GM19324 (cell line): ENCODE measurements around the gene BAZ2A.
"Not testable (repeated sequence)": the region's sequence is repeated elsewhere in the genome, so short reads cannot be mapped to it uniquely, and the experiment has no call there.

Experiments
- ATAC-seq: cut with Tn5 transposase; IDR thresholded peaks from one replicate; pipeline ENCODE4 v1.9.1; 2021; ENCODE audit warnings: mild to moderate bottlenecking, moderate library complexity; ENCODE audit not compliant: unreplicated experiment, low FRiP score

The BAZ2A gene

DNA sequence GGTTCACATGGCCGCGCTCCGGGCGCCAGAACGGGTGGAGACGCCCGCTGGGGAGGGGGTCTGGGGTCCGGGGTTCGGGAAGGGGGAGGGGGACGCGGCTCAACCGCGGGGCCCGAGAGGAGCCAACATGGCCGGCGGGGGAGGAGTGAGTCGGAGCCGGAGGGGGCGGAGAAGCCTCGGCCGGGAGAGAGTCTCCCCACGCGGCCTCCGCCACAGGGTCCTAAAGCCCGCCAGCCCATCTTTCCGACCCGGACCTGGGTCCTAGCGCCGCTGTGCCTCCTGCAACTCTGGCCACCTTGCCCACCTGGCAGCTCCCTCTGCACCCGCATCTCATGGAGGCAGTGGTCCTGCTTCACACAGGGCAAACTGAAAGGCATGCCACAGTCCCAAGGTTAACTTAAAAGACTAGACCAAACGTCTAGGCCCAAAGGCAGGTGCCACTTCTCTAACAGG lies at the start of gene BAZ2A:
BAZ2A (minus strand) TSS at position 147 of the 453 bp plus-strand sequence. CDS start 12,796 bp downstream, outside the sequence.
- ATAC-seq: peak; percentile 63

DNA sequence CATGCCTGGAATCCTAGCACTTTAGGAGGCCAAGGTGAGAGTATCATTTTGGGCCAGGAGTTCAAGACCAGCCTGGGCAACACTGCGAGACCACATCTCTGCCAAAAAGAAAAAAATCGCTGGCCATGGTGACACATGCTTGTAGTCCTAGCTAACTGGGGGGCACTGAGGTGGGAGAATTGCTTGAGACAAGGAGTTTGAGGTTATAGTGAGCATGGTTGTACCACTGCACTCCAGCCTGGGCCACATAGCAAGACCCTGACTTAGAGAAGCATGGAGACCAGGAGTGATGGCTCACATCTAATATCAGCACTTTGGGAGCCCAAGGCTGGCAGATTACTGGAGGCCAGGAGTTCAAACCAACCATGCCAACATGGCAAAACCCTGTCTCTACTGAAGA lies 48.7 kb upstream of the BAZ2A start:
- ATAC-seq: no peak

DNA sequence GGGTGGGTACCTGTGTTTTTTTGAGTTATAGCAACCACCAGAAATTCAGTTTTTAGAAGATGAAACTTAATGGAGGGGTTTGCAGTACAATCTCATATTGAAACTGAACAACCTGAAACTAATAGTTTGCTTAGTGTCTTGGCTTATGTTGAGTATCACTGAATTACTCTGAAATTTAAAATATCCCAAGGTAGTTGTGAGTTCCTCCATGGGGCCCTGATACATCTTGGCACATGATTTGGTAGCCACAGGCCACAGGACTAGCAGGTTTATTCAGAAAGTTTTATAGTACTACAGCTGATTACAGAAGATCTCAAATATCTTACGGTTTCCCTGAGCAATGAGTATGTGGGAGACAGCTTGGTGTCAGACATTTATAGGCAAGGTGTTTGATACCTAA lies 47.6 kb upstream of the BAZ2A start:
- ATAC-seq: no peak

DNA sequence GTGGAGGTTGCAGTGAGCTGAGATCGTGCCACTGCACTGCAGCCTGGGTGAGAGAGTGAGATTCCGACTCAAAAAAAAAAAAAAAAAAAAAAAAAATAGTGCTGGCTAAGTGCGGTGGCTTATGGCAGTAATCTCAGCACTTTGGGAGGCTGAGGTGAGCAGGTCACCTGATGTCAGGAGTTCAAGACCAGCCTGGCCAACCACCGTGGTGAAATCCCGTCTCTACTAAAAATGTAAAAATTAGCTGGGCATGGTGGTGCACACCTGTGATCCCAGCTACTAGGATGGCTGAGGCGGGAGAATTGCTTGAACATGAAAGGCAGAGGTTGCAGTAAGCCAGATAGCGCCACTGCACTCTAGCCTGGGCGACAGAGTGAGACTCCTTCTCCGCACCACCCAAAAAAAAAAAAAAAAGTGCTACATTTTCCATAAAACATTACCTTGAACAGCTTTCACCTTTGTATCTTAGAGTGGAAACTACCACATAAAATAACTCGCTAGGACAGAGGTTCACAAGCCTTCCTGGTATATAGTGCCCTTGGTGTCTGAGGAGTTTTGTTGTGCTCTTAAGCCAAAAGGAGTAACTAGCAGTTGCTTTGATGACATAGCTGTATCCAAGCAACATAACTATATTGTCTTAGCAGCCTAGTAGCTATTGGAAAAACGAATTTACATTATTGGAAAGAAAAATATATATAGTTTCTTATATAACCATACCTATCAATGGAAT lies 46.9 kb upstream of the BAZ2A start:
- ATAC-seq: no peak

DNA sequence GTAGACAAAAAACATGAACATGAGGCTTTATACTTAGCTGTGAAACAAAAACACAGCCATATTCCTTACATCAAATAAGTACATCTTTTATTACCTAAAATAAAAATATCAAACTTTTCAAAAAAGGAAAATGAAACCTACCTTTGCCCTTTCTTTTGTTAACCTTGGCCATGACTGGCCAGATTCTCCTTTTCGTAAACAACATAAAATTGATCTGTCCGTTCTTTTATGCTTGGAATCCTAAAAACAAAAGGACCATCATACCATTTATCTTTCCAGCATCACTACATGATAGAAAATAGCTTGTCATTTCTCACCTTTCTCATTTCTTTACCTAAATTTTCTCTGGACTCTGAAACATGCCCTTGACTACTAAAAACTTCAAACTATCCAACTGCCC lies 41.5 kb upstream of the BAZ2A start:
- ATAC-seq: no peak

DNA sequence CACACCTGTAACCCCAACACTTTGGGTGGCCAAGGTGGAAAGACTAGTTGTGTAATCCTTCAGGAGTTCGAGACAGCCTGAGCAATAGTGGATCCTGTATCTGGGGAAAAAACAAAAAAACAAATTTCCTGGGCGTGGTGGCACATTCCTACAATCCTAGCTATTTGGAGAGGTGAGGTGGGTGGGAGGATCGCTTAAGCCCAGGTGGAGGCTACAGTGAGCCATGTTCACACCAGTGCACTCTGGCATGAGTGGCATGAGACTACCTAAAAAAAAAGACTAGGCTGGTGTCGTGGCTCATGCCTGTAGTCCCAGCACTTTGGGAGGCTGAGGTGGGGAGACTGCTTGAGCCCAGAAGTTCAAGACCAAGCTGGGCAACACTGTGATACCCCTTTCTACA lies 40.7 kb upstream of the BAZ2A start:
- no peak for ATAC-seq

DNA sequence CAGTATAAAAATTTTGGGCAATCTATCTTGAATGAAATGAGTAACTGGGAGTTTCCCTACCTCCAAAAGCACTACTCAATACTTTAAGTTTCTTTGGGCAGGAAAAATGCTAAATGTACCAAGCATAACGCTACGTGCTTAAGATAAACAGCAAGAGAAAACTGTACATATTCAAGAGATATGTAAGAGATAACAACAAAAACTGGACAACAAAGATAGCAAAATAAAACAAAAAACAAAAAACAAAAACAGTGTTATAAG lies 38.0 kb upstream of the BAZ2A start:
- ATAC-seq: no peak

DNA sequence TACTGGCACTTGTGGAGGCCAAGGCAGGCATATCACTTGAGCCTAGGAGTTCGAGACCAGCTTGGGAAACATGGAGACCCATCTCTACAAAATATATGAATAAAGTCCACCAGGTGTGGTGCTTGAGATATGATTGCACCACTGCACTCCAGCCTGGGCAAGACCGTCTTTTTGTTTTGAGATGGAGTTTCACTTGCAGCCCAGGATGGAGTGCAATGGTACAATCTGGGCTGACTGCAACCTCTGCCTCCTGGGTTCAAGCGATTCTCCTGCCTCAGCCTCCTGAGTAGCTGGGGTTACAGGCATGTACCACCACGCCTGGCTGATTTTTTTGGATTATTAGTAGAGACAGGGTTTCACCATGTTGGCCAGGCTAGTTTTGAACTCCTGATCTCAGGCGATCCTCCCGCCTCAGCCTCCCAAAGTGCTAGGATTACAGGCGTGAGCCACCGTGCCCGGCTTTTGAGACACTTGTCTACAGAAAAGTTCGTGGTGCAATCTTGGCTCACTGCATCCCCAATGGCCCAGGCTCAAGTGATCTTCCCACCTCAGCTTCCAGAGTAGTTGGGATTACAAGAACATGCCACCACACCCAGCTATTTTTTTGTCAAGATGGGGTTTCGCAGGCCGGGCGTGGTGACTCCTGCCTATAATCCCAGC lies 32.0 kb upstream of the BAZ2A start:
- no peak for ATAC-seq

DNA sequence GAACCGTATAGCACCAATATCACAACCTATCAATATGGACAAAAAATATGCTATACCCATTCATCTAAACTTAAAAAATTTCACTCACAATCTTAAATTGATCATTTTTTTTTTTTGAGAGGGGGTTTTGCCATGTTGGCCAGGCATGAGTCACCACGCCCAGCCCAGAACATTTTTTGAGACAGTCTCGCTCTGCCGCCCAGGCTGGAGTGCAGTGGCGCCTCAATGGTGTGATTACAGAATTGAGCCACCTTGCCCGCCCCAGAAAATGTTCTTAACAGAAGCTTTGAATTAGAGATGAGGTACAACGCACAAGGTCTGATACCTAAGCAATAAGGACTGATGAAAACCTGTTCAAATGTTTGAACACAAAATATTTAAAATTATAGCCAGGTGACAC lies 31.4 kb upstream of the BAZ2A start:
- no peak for ATAC-seq

DNA sequence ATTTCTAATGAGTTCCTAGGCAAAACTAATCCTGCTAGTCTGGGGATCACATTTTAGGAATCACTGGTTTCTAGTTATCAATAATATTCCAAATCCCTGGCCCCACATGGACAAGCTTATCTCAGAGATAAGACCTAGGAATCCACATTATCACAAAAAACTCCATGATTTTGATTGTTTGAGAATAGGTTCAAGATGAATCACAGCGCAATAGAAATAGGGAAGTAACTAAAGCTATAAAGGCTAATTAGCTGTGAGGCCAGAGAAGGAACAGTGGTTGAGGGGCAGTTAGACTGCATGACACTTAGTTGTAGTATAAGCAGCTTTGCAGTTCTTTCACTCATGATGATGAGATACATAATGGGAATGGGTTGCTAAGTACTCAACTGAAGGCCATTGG lies 28.8 kb upstream of the BAZ2A start:
- ATAC-seq: no peak

DNA sequence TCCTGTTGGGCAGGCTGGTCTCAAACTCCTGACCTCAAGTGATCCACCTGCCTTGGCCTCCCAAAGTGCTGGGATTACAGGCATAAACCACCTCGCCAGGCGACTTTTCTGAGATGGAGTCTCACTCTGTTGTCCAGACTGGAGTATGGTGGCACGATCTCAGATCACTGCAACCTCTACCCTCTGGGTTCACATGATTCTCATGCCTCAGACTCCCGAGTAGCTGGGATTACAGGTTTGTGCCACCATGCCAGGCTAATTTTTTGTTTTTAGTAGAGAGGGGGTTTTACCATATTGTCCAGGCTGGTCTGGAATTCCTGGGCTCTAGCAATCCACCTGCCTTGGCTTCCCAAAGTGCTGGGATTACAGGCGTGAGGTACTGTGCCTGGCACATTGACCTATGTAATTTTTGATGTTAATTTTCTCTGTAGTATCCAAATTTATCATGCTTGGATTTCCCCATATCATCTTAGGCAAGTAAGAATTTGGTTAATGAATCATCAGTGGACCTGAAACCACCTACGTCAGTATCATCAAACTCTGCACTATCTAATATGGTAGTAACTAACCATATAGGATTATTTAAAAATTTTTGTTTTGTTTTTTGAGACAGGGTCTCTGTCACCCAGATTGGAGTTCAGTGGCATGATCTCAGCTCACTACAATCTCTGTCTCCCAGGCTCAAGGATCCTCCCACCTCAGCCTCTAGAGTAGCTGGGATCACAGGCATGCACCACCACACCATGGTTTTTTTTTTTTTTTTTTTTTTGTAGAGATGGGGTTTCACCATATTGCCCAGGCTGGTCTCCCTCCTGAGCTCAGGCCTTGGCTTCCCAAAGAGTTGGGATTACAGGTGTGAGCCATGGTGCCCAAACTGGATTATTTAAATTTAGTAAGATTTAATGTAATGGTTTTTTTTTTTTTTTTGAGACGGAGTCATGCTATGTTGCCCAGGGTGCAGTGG lies 27.6 kb upstream of the BAZ2A start:
- no peak for ATAC-seq

DNA sequence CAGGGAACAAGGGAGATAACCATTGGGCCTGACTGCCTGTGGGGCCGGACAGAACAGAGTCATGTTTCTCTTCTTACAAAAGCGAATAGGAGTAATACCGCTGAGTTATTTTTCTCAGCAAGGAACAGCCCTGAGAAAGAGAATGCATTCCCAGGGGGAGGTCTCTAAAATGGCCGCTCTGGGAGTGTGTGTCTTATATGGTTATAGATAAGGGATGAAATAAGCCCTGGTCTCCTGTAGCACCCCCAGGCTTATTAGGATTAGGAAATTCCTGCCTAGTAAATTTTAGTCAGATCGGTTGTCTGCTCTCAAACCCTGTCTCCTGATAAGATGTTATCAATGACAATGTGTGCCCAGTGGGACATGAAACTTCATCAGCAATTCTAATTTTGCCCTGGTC lies 23.7 kb upstream of the BAZ2A start:
- ATAC-seq: not testable (repeated sequence)

DNA sequence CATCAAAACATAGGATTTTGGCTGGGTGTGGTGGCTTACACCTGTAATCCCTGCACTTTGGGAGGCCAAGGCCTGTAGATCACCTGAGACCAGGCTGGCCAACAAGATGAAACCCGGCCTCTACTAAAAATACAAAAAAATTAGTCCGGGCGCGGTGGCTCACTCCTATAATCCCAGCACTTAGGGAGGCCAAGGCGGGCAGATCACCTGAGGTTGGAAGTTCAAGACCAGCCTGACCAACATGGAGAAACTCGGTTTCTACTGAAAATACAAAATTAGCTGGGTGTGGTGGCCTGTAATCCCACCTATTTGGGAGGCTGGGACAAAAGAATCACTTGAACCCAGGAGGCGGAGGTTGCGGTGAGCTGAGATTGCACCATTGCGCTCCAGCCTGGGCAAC lies 17.9 kb upstream of the BAZ2A start:
- not testable (repeated sequence) for ATAC-seq

DNA sequence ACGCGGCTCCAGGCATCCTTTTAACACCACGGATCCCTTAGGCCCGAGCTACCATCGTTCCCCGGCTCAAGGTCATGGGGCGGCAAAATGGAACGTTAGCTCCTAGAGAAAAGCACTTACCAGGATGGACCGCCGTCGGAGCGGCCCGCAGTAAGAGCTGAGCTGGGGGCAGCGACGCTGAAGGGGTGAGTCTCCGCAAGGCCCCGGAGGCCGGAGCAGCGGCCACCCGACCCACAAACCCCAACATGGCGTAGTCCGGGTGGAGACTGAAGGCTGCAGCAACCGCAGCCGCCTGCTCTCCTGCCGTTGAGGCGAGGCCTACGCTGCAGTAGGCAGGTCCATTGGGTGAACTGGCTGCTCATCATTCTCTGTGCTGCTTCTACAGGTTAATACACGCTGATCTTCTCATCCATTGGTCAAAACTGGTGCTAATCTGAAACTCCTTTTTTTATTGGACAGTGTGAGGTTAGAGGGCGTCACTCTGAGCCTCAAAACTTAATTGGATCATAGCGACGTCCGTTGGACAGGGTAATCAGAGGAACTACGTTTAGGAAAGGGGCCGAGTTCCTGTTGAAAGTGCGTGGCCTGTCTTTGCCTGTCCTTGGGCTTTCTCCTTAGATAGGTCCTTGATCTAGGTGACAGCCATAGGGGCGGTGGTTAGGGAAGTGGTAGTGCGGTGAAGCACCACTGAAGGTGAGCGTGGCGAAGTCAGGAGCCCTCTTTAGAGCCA lies 15.8 kb upstream of the BAZ2A start, which contains the start of gene ATP5F1B:
ATP5F1B (minus strand) TSS at position 268 of the 730 bp plus-strand sequence; CDS start at position 247, 21 bp downstream.
- ATAC-seq: peak; percentile 99

DNA sequence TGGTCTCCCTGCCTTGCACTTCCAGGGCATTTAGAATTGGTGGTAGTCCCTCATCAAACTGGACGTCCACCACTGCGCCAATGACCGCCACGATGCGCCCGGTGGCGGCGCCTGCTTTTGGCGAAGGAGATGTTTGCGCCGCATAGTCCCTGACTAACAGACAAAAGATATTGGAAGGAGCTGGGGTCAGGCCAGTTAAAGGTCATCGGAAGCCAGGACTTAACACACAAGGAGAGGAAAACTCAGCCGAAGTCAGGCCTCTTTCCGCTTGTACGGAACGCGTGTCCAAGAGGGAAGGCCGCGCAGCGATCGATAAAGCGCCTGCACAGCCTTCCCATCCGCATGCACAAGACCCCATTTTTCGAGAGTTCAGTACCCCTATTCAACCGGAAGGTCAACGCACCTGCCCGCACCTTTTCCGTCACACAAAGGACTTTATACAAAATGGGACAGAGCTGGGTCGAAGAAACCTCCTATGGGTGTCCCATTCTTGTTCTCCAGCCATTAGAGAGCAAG lies 15.1 kb upstream of the BAZ2A start:
- no peak for ATAC-seq

DNA sequence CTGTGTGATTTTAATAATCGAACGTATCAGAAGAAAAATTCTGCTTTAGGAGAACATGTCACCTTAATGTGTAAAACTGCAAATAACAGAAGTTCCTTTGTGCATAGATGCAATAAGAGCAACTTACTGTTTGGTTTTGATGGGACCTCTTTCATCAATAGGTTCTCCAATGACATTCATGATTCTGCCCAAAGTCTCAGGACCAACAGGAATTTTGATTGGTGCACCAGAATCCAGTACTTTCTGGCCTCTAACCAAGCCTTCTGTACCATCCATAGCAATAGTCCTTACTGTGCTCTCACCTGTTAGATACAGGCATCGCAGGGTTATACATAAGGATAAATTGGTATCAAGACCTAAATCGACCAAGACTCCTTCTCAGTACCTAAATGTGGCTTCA lies 14.5 kb upstream of the BAZ2A start:
- no peak for ATAC-seq

DNA sequence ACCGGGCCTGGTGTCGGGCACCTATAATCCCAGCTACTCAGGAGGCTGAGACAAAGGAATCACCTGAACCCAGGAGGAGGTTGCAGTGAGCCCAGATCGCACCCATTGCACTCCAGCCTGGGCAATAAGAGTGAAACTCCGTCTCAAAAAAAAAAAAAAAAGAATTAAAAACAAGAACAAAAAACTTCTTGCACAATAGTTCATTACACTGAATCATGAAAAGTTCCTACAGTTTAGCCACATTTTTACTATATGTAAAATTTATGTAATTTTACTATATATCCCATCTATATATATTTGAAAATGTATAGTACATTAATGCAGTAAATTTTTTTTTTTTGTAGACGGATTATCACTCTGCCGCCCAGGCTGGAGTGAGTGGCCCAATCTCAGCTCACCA lies 11.1 kb upstream of the BAZ2A start:
- no peak for ATAC-seq

DNA sequence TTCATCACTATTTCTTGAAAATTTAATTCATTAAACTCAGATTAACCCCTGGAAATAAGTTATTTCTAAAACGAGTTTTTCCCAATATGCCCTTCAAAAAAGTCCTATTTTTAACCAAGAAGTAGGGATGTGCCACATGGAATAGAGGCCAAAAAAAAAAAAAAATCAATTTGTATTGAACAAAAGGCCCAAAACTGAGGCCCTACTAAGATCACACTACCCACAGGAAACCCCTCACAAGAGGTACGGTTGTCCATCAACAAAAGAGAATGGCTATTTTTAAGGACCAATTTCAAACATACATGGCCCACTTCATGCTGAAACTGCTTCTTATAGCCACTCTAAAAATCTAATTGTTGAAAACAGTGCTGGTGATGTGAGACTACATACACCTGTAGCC lies 7.5 kb upstream of the BAZ2A start:
- no peak for ATAC-seq

DNA sequence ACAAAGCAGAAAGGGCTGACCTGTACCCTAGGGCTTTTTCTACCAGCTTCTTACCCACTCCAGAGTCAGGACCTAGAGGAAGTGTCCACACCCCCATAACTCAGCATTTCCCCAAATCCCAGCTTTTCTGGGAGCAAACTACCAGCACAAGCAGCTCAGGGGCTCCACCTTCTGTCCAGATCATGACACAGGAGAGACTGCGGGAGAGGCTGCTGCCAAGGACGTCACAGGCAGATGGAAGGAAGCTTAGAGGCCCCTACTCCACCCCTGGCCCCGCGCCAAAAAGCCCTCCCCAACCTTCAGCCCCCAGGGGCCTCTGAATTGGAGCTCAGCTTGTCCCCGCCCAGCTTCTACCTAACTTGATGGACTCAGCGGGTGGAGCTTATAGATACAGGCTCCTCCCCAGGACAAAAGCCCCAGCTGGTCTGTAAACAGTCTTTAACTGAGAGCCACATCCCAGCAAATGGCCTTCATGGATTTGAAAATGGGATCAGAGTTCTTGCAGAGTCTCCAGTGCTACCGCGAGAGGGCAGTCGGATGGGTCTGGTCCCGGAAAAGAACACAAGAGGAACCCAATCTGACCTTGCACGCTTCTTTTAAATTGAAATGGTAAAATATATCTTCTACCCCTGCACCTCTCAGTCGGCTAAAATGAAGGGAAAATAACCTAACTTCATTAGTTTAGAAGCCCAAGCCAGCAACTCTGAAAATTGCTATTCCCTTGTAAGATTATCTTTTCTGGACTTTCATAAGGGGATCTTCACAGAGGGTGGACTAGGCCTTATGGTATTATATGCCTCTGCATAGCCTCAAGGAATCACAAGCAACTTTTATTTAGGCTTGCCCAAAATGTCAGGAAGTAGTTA lies 6.8 kb upstream of the BAZ2A start:
- ATAC-seq: peak; percentile 58
